HCEC 1CT (cell line): Measurements from ENCODE around the gene PCDHGC4.

Source experiments
- DNase-seq: peaks from one replicate; pipeline ENCODE4 v3.0.0-alpha.2; 2017

The PCDHGC4 gene

DNA sequence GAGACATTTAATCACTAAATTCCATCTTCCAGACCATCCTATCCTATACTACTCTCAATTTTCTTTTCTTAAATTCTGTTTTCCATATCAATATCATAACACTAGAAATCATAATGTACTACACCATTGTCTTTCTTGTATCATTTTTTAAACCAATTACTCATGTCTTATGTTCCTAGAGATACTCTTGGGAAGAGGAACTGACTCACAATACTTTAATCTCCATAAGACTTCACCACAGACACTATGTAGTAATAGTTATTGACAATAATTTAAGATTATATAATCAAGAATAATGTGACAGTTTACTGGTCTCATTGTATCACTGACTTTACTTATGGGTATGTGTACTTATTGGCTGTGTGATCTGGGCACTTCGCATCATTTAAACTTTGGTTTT lies 47.9 kb downstream of the PCDHGC4 start:
- peak; percentile 38 for DNase-seq

- DNase-seq = peak; percentile 22
Measured at GRCh38 chr5:141533897-141534296, 49.1 kb downstream of the PCDHGC4 start.

DNA sequence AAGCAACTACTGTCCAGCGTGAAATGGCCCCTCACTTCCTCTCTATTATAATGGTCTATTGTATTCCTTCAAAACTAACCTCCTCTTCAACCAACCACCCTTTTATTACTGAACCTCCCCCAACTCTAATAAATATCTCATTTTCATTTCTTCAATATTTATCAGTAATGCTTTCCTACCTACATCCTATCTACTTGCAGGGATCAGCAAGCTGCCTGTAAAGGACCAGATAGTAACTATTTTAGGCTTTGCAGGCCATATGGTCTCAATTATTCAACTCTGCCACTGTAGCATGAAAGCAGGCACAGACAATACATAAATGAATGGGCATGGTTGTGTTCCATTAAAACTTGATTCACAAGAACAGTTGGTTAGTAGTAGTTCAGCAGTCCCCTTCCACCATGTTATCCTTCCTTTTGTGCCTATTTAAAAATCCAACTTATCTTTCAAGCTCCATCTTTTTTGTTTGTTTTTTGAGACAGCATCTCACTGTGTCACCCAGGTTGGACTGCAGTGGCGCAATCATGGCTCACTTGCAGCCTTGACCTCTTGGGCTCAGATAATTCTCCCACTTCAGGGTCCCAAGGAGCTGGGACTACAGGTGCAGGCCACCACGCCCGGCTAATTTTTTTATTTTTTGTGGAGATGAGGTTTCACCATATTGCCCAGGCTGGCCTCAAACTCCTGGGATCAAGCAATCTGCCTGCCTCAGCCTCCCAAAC lies 49.8 kb downstream of the PCDHGC4 start:
- no peak for DNase-seq
